K562 (cell line): ENCODE measurements around the gene SOX6. TPM values are rescaled to one million over a fixed set of nuclear protein-coding genes. Genes with fewer than 3 reads are reported as not detected.
A peak's percentile ranks its signal among the peaks of the same experiment; 100 is the strongest.

Experiments
- ATAC-seq: fragments of 200-7000 bp; cut with Tn5 transposase; 3 replicates; pipeline ENCODE4 v1.9.1; 2020; ENCODE audit warnings: moderate library complexity
- BruUV-seq: library from RNA; stranded (reverse); fragments of 400-500 nt; replicated peaks from 2 replicates; lab custom pipeline; 2021; lab: Mats Ljungman, UMichigan
- CTCF ChIA-PET: fragments of 300-600 bp; formaldehyde crosslinking; extraction: SDS; loops from one replicate; lab custom pipeline; 2021; ENCODE audit warnings: low intra/inter-chr PET ratio; lab: Yijun Ruan, JAX
- POLR2A ChIA-PET: fragments of 300-600, 350-650 bp; sonication (Branson Sonifier 250); formaldehyde crosslinking; extraction: SDS; loops from one replicate; lab custom pipeline; 2021; ENCODE audit warnings: antibody characterized with exemption, inconsistent platforms; lab: Yijun Ruan, JAX
- DNase-seq, 4 experiments: peaks; one replicate each; pipeline versions ENCODE4 v3.0.0 to v3.0.0-alpha.2; 2011 to 2018; ENCODE audit warnings: low spot score in 3 of 4, mixed read lengths in 3 of 4; ENCODE audit errors: extremely low read depth in 1 of 4
- FAIRE-seq: peaks from 2 replicates; lab custom pipeline; 2011; peaks lifted over from hg19 to GRCh38; lab: Jason Lieb, UNC
- H2AFZ ChIP-seq: 2 replicates; pipeline ENCODE4 v1.6.0; 2011; ENCODE audit warnings: low read depth, low read length, control low read depth, inconsistent platforms
- H3K27ac ChIP-seq: fragments of 200-600 bp; 3 replicates; pipeline ENCODE4 v1.8.0; 2011; ENCODE audit warnings: low read depth, mild to moderate bottlenecking, control low read depth, inconsistent platforms, low read length, moderate library complexity, mixed read lengths; ENCODE audit errors: extremely low read depth
- H3K27me3 ChIP-seq, 2 experiments: fragments of 300-600 bp in 1 of 2; 2 replicates in 1 of 2; 3 replicates in 1 of 2; pipeline versions ENCODE4 v1.6.0 to v1.8.0; 2011; ENCODE audit warnings: inconsistent platforms in 2 of 2, low read length in 2 of 2, mild to moderate bottlenecking in 1 of 2, mixed read lengths in 1 of 2, moderate library complexity in 1 of 2; ENCODE audit not compliant: control insufficient read depth in 2 of 2, insufficient read depth in 2 of 2
- H3K36me3 ChIP-seq: fragments of 300-600 bp; 3 replicates; pipeline ENCODE4 v1.8.0; 2011; ENCODE audit warnings: mild to moderate bottlenecking, low read length, inconsistent platforms; ENCODE audit not compliant: control insufficient read depth, insufficient read depth
- H3K4me1 ChIP-seq, 2 experiments: fragments of 200-600 bp in 1 of 2; replicated peaks in 1 of 2; 2 replicates in 1 of 2; 3 replicates in 1 of 2; pipeline versions ENCODE4 v1.5.1 to v1.8.0; 2011; ENCODE audit warnings: inconsistent platforms in 2 of 2, low read length in 2 of 2, mild to moderate bottlenecking in 1 of 2, mixed read lengths in 1 of 2, moderate library complexity in 1 of 2; ENCODE audit not compliant: control insufficient read depth in 2 of 2, insufficient read depth in 2 of 2
- H3K4me2 ChIP-seq: 2 replicates; pipeline ENCODE4 v1.6.1; 2011; ENCODE audit warnings: low read length, control low read depth, inconsistent platforms, mixed read lengths; ENCODE audit not compliant: insufficient read depth
- H3K4me3 ChIP-seq: fragments of 200-600 bp; sonication (generic), shearing (Covaris generic); 2 replicates; pipeline ENCODE4 v1.5.1; 2016; ENCODE audit warnings: control low read depth, inconsistent platforms
- H3K79me2 ChIP-seq: fragments of 200-600 bp; 3 replicates; pipeline ENCODE4 v1.8.0; 2011; ENCODE audit warnings: low read length, inconsistent platforms; ENCODE audit not compliant: control insufficient read depth, insufficient read depth
- H3K9ac ChIP-seq, 2 experiments: 2 replicates each; pipeline versions ENCODE4 v1.6.0 to v1.6.1; 2011; ENCODE audit warnings: low read depth in 2 of 2, low read length in 2 of 2, control low read depth in 1 of 2, inconsistent platforms in 1 of 2, mild to moderate bottlenecking in 1 of 2, mixed read lengths in 1 of 2; ENCODE audit not compliant: insufficient read depth in 1 of 2
- H3K9me1 ChIP-seq: one replicate; pipeline ENCODE4 v1.6.0; 2011; ENCODE audit warnings: inconsistent platforms, mild to moderate bottlenecking, low read length, moderate library complexity; ENCODE audit not compliant: control insufficient read depth, insufficient read depth
- H3K9me3 ChIP-seq: replicated peaks from 2 replicates; pipeline ENCODE4 v1.5.1; 2011; ENCODE audit warnings: low read depth, low read length, inconsistent platforms; ENCODE audit not compliant: control insufficient read depth, insufficient read depth
- H4K20me1 ChIP-seq: replicated peaks from 2 replicates; pipeline ENCODE4 v1.6.1; 2011; ENCODE audit warnings: low read length, inconsistent platforms, mixed read lengths; ENCODE audit not compliant: control insufficient read depth, insufficient read depth
- ATF7 ChIP-seq: fragments of 450-650 bp; IDR thresholded peaks from 2 replicates; pipeline ENCODE4 v1.7.1; 2014; ENCODE audit warnings: mild to moderate bottlenecking, moderate library complexity
- CC2D1A ChIP-seq: fragments of 450-650 bp; IDR thresholded peaks from 2 replicates; pipeline ENCODE4 v1.6.1; 2017; ENCODE audit warnings: mild to moderate bottlenecking
- CSDE1 ChIP-seq, 2 experiments: fragments of 450-650 bp; IDR thresholded peaks; 2 replicates each; pipeline ENCODE4 v1.6.1; 2016; ENCODE audit warnings: mild to moderate bottlenecking in 1 of 2
- EP300 ChIP-seq: IDR thresholded peaks from 2 replicates; pipeline ENCODE4 v1.6.1; 2012; ENCODE audit warnings: low read length, improper control_type of control experiment
- MED1 ChIP-seq: sonication (generic); formaldehyde crosslinking; IDR thresholded peaks from 2 replicates; pipeline ENCODE4 v1.8.1; 2023; ENCODE audit warnings: missing genetic modification reagents, borderline replicate concordance
- PKNOX1 ChIP-seq: fragments of 450-650 bp; IDR thresholded peaks from 2 replicates; pipeline ENCODE4 v1.6.1; 2016
- RBM39 ChIP-seq: fragments of 200-400 bp; formaldehyde crosslinking; optimal IDR thresholded peaks from 2 replicates; pipeline ENCODE3; 2018; ENCODE audit warnings: low read depth, low read length
- SMARCA5 ChIP-seq: fragments of 450-650 bp; IDR thresholded peaks from 2 replicates; pipeline ENCODE4 v1.6.1; 2016
- ZNF274 ChIP-seq: IDR thresholded peaks from 2 replicates; pipeline ENCODE4 v1.6.1; 2011; ENCODE audit warnings: low read depth, mild to moderate bottlenecking, low read length, moderate library complexity, borderline replicate concordance
- WGBS: fragments of 100-300 bp; shearing (Covaris generic); methylation state at CpG from one replicate; pipeline ENCODE4 v1.1.6; 2016; ENCODE audit warnings: low coverage, mixed read lengths; ENCODE audit not compliant: insufficient coverage; ENCODE audit errors: missing lambda C conversion rate; 5-methylcytosine and 5-hydroxymethylcytosine counted together
- in situ Hi-C: fragments of 300-500 bp; cut with MboI; formaldehyde crosslinking; loops from 4 replicates; pipeline ENCODE4 v1.15.0; 2018; ENCODE audit warnings: inconsistent platforms, mixed read lengths
- intact Hi-C: fragments of 100-400 bp; cut with micrococcal nuclease; formaldehyde crosslinking; loops from 2 replicates; pipeline ENCODE4 v1.14.2; 2022
- polyA plus RNA-seq, 8 experiments: library from polyadenylated mRNA; depleted of rRNA in 4 of 8; stranded (reverse) in 5 of 8; unstranded in 3 of 8; fragments of >200 nt; fragmentation: Nextera tagmentation in 2 of 8; fragmentation: Illumina TruSeq in 1 of 8; extraction: Ambion mirVana in 2 of 8; extraction: Trizol in 1 of 8; gene quantifications; 2 replicates each; pipeline versions ENCODE4 v1.2.1 to v1.2.3, GENCODE V29; 2011 to 2014; ENCODE audit warnings: inconsistent platforms in 1 of 8, missing spikeins in 1 of 8
- total RNA-seq, 7 experiments: library from RNA; depleted of rRNA in 6 of 7; stranded (reverse); fragments of >200 nt in 6 of 7; fragmentation: Illumina TruSeq in 2 of 7; extraction: Trizol in 2 of 7; gene quantifications; 2 replicates each; pipeline versions ENCODE4 v1.2.1 to v1.2.3, GENCODE V29; 2011 to 2021; ENCODE audit warnings: low replicate concordance in 1 of 7
- TF ChIP-seq, protein P1 (sequence below): fragments of 250-450 bp; sonication (Bioruptor Pico); IDR thresholded peaks from 2 replicates; pipeline ENCODE4 v1.4.0; 2020

Gene SOX6
- total and polyA plus RNA-seq, 9 of the 15 experiments (the other 6 are each of a cell fraction or from before 2014, with no cell fraction given): 0.89 to 8.7 (median 5.7) TPM

DNA sequence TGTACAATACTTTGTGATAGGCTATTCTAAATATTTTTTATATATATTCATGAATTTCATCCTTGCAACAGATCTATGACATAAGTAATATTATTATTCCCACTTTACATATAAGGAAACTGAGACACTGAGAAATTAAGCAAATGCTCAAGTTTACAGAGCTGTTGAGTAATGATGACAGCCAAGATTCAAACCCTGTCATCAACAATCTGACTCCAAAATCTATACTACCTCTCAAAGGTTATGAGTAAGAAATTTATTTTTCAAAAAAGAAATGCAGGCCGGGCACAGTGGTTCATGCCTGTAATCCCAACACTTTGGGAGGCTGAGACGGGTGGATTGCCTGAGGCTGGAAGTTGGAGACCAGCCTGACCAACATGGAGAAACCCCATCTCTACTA, 22.6 kb upstream of the SOX6 start:
- DNase-seq (peak in 1 of 4 experiments; percentile 7), FAIRE-seq (no peak), ATAC-seq (0 out of 3 replicates have a peak, but pooled peaks have one; percentile 2)
- WGBS: 48% methylated on average over 2 of the region's 2 CpGs
- Histone ChIP-seq H3K9me3 (no peaks in the 10 kb centered on the region), H3K4me3 (no peak overlapping the region), H3K9me1 (no peaks in the 10 kb centered on the region), H3K27ac (no peak overlapping the region), H3K4me2 (no peak overlapping the region), H3K27me3 (no peaks in the 10 kb centered on the region), H4K20me1 (no peaks in the 10 kb centered on the region), H3K4me1 (peaks cover under 1 to 15% of the 10 kb centered on the region in 2 experiments; a peak in 3 of 5 replicates), H3K9ac (no peak overlapping the region; a peak in 1 of 4 replicates), H3K79me2 (peaks cover 6% of the 10 kb centered on the region; the same call in 1 of the 3 replicates), H2AFZ (peak overlapping the region; percentile 60; the same call in 1 of the 2 replicates), H3K36me3 (no peaks in the 10 kb centered on the region)
- BruUV-seq: no TSS peak
- ChIA-PET POLR2A (no interaction called here), CTCF (no interaction called here)
- intact Hi-C loops (no loop called here), in situ Hi-C loops (no loop called here)
- no peak for TF ChIP-seq CSDE1 (IDR thresholded peaks at IDR 0.05)
- 0 out of 2 replicates have a peak, but pooled peaks have one; percentile 5 for TF ChIP-seq PKNOX1
- peak; percentile 21; the same call in 1 of the 2 replicates for TF ChIP-seq SMARCA5

DNA sequence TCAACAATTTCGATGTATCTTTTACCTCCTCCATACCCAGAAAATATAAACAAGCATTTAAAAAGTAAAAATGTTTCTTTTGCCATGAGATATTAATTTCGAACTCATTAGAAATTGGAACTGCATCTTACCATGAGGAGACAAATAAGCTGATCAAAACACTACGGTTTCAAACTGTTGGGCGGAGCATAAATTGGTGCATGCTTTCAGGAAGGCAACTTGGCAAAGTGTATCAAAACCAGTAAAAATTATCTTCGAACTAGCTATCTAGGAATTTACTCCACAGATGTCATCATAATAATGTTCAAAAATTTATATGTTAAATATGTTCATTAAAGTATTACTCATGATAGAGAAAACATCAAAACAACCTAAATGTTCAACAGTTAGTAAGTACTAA, 21.4 kb upstream of the SOX6 start:
- Histone ChIP-seq H3K27me3 (no peaks in the 10 kb centered on the region), H3K36me3 (no peaks in the 10 kb centered on the region), H4K20me1 (no peaks in the 10 kb centered on the region), H3K4me2 (peak overlapping the region; percentile 9), H2AFZ (peak overlapping the region; percentile 69), H3K4me3 (no peak overlapping the region), H3K4me1 (peaks cover 3 to 16% of the 10 kb centered on the region in 2 experiments; a peak in 3 of 5 replicates), H3K9me3 (no peaks in the 10 kb centered on the region), H3K9me1 (no peaks in the 10 kb centered on the region), H3K79me2 (peaks cover 6% of the 10 kb centered on the region; the same call in 2 of the 3 replicates), H3K9ac (peak overlapping the region in 1 of 2 experiments; percentile 55; a peak in 2 of 4 replicates), H3K27ac (peak overlapping the region; percentile 50; the same call in 2 of the 3 replicates)
- peak in 1 of 4 experiments; percentile 42 for DNase-seq
- BruUV-seq: no TSS peak
- CTCF ChIA-PET: no interaction called here
- FAIRE-seq: no peak
- TF ChIP-seq RBM39: no peak
- TF ChIP-seq EP300: 0 out of 2 replicates have a peak, but pooled peaks have one; percentile 4
- TF ChIP-seq ATF7: no peak
- TF ChIP-seq MED1 (CRISPR knock-in tag): no peak
- TF ChIP-seq CC2D1A: no peak
- TF ChIP-seq, protein P1, sequence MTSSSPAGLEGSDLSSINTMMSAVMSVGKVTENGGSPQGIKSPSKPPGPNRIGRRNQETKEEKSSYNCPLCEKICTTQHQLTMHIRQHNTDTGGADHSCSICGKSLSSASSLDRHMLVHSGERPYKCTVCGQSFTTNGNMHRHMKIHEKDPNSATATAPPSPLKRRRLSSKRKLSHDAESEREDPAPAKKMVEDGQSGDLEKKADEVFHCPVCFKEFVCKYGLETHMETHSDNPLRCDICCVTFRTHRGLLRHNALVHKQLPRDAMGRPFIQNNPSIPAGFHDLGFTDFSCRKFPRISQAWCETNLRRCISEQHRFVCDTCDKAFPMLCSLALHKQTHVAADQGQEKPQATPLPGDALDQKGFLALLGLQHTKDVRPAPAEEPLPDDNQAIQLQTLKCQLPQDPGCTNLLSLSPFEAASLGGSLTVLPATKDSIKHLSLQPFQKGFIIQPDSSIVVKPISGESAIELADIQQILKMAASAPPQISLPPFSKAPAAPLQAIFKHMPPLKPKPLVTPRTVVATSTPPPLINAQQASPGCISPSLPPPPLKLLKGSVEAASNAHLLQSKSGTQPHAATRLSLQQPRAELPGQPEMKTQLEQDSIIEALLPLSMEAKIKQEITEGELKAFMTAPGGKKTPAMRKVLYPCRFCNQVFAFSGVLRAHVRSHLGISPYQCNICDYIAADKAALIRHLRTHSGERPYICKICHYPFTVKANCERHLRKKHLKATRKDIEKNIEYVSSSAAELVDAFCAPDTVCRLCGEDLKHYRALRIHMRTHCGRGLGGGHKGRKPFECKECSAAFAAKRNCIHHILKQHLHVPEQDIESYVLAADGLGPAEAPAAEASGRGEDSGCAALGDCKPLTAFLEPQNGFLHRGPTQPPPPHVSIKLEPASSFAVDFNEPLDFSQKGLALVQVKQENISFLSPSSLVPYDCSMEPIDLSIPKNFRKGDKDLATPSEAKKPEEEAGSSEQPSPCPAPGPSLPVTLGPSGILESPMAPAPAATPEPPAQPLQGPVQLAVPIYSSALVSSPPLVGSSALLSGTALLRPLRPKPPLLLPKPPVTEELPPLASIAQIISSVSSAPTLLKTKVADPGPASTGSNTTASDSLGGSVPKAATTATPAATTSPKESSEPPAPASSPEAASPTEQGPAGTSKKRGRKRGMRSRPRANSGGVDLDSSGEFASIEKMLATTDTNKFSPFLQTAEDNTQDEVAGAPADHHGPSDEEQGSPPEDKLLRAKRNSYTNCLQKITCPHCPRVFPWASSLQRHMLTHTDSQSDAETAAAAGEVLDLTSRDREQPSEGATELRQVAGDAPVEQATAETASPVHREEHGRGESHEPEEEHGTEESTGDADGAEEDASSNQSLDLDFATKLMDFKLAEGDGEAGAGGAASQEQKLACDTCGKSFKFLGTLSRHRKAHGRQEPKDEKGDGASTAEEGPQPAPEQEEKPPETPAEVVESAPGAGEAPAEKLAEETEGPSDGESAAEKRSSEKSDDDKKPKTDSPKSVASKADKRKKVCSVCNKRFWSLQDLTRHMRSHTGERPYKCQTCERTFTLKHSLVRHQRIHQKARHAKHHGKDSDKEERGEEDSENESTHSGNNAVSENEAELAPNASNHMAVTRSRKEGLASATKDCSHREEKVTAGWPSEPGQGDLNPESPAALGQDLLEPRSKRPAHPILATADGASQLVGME (CRISPR knock-in tag): no peak
- TF ChIP-seq ZNF274: no peak
- intact Hi-C loops: no loop called here
- in situ Hi-C loops: no loop called here
- 26% methylated on average over 5 of the region's 5 CpGs for WGBS
- POLR2A ChIA-PET: no interaction called here
- ATAC-seq: no peak
